ENCODE results near the gene BMF. TPM values are rescaled to one million over a fixed set of nuclear protein-coding genes. Genes with fewer than 3 reads are reported as not detected.

Gene BMF
- total RNA-seq, 4 donors from 2014 or later = 4.6 to 8.3 (median 6.3) TPM

DNA sequence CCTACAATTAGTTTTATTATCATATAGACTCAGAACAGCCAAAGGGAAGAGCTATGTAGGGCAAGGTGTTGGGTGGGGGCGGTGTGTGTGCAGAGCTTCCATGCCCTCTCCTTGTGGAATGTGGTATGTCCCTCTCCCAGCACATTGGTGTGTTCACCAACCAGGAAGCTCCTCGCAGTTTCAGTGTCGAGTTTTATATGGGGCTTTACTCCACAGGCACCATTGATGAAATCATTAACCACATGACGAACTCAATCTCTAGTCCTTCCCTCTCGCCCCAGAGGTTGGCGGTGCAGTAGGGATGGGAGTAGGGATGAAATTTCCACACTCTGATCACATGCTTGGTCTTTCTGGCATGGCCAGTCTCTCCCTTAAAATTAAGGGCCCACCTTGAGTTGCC is 56.1 kb downstream of the BMF start:
- no peaks in the 10 kb centered on the region for H3K9me3 ChIP-seq
- 73% methylated on average over 6 of the region's 6 CpGs for WGBS
- peaks cover 0 to 14% (median 8%) of the 10 kb centered on the region in 4 donors for H3K36me3 ChIP-seq
- H3K27me3 ChIP-seq = no peaks in the 10 kb centered on the region
- no peak overlapping the region for H3K27ac ChIP-seq (replicated peaks in 1 of 4)
- H3K4me3 ChIP-seq = no peak overlapping the region
- DNase-seq (ENCODE audit: extremely low spot score) = no peak
- peaks cover 20 to 38% (median 29%) of the 10 kb centered on the region in 4 donors for H3K4me1 ChIP-seq
- TF ChIP-seq POLR2A (IDR thresholded peaks at IDR 0.05; ENCODE audit: low read depth) = no peak
- TF ChIP-seq POLR2AphosphoS5 (IDR thresholded peaks at IDR 0.05) = no peak
- TF ChIP-seq, protein P1, sequence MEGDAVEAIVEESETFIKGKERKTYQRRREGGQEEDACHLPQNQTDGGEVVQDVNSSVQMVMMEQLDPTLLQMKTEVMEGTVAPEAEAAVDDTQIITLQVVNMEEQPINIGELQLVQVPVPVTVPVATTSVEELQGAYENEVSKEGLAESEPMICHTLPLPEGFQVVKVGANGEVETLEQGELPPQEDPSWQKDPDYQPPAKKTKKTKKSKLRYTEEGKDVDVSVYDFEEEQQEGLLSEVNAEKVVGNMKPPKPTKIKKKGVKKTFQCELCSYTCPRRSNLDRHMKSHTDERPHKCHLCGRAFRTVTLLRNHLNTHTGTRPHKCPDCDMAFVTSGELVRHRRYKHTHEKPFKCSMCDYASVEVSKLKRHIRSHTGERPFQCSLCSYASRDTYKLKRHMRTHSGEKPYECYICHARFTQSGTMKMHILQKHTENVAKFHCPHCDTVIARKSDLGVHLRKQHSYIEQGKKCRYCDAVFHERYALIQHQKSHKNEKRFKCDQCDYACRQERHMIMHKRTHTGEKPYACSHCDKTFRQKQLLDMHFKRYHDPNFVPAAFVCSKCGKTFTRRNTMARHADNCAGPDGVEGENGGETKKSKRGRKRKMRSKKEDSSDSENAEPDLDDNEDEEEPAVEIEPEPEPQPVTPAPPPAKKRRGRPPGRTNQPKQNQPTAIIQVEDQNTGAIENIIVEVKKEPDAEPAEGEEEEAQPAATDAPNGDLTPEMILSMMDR (IDR thresholded peaks at IDR 0.05) = no peak
- no peak for TF ChIP-seq EP300 (IDR thresholded peaks at IDR 0.05)
- intact Hi-C loops (cut with DNase I) = no loop called here

DNA sequence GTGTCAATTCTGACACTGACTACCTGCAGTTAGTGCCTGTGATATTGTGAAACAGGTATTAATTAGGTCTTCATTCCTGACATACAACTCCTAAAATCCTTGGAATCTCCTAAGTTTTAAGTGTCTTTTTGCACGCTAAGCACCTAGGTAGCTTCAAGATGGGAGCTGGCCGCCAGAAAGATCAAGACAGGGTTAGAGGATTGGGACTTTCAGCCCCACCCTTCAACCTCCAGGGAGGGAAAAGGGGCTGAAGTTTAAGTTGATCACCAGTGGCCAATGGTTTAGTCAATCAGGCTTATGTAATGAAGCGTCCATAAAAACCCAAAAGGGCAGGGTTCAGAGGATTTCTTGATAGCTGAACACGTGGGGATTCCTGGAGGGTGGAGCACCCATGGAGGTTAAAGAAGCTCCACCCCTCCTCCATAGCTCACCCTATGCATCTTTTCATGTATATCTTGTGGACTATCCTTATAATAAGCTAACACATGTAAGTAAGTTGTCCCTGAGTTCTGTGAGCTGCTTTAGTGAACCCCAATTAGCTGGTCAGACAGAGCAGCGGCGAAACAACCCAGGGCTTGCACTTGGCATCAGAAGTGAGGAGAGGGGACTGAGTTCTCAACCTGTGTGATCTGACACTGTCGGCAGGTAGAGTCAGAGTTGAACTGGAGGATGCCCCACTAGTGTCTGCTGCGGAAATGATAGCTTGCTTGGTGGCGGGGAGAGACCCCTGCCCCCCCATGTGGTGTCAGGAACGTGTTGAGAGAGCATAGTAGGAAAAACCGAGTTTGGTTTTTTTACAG is 56.9 kb downstream of the BMF start:
- Histone ChIP-seq H3K27me3 (no peaks in the 10 kb centered on the region), H3K9me3 (no peaks in the 10 kb centered on the region), H3K36me3 (peaks cover 0 to 14% (median 8%) of the 10 kb centered on the region in 4 donors), H3K4me3 (no peak overlapping the region), H3K27ac (replicated peaks in 1 of 4) (no peak overlapping the region), H3K4me1 (peaks cover 28 to 46% (median 37%) of the 10 kb centered on the region in 4 donors)
- intact Hi-C loops (cut with DNase I) = no loop called here
- TF ChIP-seq POLR2A (IDR thresholded peaks at IDR 0.05; ENCODE audit: low read depth) = no peak
- no peak for TF ChIP-seq POLR2AphosphoS5 (IDR thresholded peaks at IDR 0.05)
- TF ChIP-seq, protein P1 (IDR thresholded peaks at IDR 0.05) = no peak
- TF ChIP-seq EP300 (IDR thresholded peaks at IDR 0.05) = no peak
- no peak for DNase-seq (ENCODE audit: extremely low spot score)
- 92% methylated on average over 11 of the region's 11 CpGs for WGBS

DNA sequence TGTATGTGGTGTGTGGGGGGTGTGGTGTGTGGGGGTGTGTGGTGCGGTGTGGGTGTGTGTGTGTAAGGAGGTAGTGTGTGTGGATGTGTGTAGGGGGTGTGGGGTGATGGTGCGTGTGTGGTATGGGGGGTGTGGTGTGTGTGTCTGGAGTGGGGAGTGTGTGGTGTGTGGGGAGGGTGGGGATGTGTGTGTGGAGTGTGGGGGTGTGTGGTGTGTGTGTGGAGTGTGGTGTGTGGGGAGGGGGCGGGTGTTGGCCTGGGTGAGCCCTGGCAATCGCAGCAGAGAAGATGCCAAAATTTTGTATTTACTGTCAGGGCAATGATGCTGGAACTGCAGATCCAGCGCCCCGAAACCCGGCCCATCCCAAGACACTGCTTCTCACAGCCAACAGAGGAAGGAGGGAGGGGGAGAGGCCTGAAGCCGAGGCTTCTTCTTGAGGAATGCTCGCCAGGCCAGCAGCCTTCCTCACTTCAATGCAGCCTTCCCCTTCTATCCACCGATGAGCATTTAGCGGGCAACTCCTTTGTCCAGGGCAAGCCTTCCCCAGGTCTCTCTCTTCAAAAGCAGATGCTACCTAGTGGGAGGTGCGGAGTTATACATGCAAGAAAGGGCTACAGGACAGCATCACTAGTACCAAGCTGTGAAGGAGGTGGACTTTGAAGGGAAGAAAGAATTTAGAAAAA is 57.8 kb downstream of the BMF start:
- intact Hi-C loops (cut with DNase I) = no loop called here
- no peak overlapping the region for H3K27ac ChIP-seq (replicated peaks in 1 of 4)
- WGBS = 64% methylated on average over 12 of the region's 12 CpGs
- TF ChIP-seq, protein P1 (IDR thresholded peaks at IDR 0.05) = no peak
- TF ChIP-seq EP300 (IDR thresholded peaks at IDR 0.05) = no peak
- TF ChIP-seq POLR2AphosphoS5 (IDR thresholded peaks at IDR 0.05) = no peak
- no peak for TF ChIP-seq POLR2A (IDR thresholded peaks at IDR 0.05; ENCODE audit: low read depth)
- no peaks in the 10 kb centered on the region for H3K9me3 ChIP-seq
- peaks cover 34 to 48% (median 41%) of the 10 kb centered on the region in 4 donors for H3K4me1 ChIP-seq
- no peaks in the 10 kb centered on the region for H3K27me3 ChIP-seq
- peaks cover 0 to 15% (median 10%) of the 10 kb centered on the region in 4 donors for H3K36me3 ChIP-seq
- no peak overlapping the region for H3K4me3 ChIP-seq
- DNase-seq (ENCODE audit: extremely low spot score) = peak; percentile 89

DNA sequence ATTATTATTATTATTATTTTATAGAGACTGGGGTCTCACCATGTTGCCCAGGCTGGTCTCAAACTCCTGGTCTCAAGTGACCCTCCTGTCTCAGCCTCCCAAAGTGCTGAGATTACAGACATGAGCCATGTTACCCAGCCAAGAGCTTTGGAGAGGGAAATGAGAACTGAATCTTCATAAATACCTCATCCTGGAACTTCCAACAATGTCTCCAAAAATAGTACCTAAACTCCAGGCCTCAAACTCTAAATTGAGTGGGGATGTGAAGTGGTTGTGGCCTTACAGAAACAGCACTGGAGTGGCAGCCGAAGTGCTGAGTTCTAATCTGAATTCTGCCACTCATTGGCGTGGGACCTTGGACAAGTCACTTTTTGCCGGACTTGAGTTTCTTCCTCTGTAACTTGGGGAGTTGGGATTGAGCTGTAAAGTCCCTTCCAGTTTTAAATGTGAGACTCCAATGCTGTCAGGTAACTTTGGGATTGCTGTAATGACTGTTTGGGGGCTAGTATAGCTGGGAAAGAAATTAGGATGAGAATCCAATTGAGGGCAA is 59.7 kb downstream of the BMF start:
- TF ChIP-seq, protein P1 (IDR thresholded peaks at IDR 0.05) = no peak
- TF ChIP-seq POLR2A (IDR thresholded peaks at IDR 0.05; ENCODE audit: low read depth) = no peak
- TF ChIP-seq EP300 (IDR thresholded peaks at IDR 0.05) = no peak
- TF ChIP-seq POLR2AphosphoS5 (IDR thresholded peaks at IDR 0.05) = no peak
- H3K9me3 ChIP-seq = no peaks in the 10 kb centered on the region
- H3K36me3 ChIP-seq = peaks cover 0 to 12% (median 4%) of the 10 kb centered on the region in 4 donors
- H3K27me3 ChIP-seq = no peaks in the 10 kb centered on the region
- WGBS = 90% methylated on average over 3 of the region's 3 CpGs
- no peak overlapping the region for H3K27ac ChIP-seq (replicated peaks in 1 of 4)
- H3K4me1 ChIP-seq = peaks cover 38 to 50% (median 47%) of the 10 kb centered on the region in 4 donors
- DNase-seq (ENCODE audit: extremely low spot score) = peak; percentile 3
- no peak overlapping the region for H3K4me3 ChIP-seq
- intact Hi-C loops (cut with DNase I) = loop anchor here (5.0 kb wide), 1 partner anchor 108 kb away; no protein-coding TSS in a partner anchor
